Neuronal stem cell (in vitro differentiated cells): ENCODE measurements around the gene UBE3B.

Source experiments
- DNase-seq: peaks from one replicate; pipeline ENCODE4 v3.0.0-alpha.2; 2013; ENCODE audit warnings: low spot score
- H2AFZ ChIP-seq: one replicate; pipeline ENCODE4 v1.6.1; 2013; ENCODE audit warnings: mild to moderate bottlenecking, low read length, inconsistent platforms
- H2AK5ac ChIP-seq: 2 replicates; pipeline ENCODE4 v1.6.1; 2013; ENCODE audit warnings: low read depth, mild to moderate bottlenecking, inconsistent platforms, low read length, moderate library complexity, mixed read lengths
- H2BK120ac ChIP-seq: 2 replicates; pipeline ENCODE4 v1.6.1; 2013; ENCODE audit warnings: low read depth, mild to moderate bottlenecking, inconsistent platforms, low read length, moderate library complexity, mixed read lengths
- H2BK12ac ChIP-seq: one replicate; pipeline ENCODE4 v1.6.1; 2013; ENCODE audit warnings: low read length, inconsistent platforms
- H2BK15ac ChIP-seq: 2 replicates; pipeline ENCODE4 v1.6.1; 2013; ENCODE audit warnings: mild to moderate bottlenecking, low read length, inconsistent platforms, mixed read lengths
- H2BK5ac ChIP-seq: one replicate; pipeline ENCODE4 v1.6.1; 2013; ENCODE audit warnings: inconsistent platforms, mild to moderate bottlenecking, low read length, moderate library complexity
- H3K14ac ChIP-seq: one replicate; pipeline ENCODE4 v1.6.1; 2013; ENCODE audit warnings: low read length, inconsistent platforms
- H3K18ac ChIP-seq: 2 replicates; pipeline ENCODE4 v1.6.1; 2013; ENCODE audit warnings: low read length, inconsistent platforms
- H3K23ac ChIP-seq: 2 replicates; pipeline ENCODE4 v1.6.1; 2013; ENCODE audit warnings: low read depth, mild to moderate bottlenecking, mixed read lengths, low read length, inconsistent platforms; ENCODE audit not compliant: poor library complexity
- H3K27ac ChIP-seq: replicated peaks from 3 replicates; pipeline ENCODE4 v1.5.1; 2013; ENCODE audit warnings: low read length, inconsistent platforms
- H3K27me3 ChIP-seq, 3 experiments: 2 replicates each; pipeline ENCODE4 v1.6.1; 2013; ENCODE audit warnings: low read length in 3 of 3, mild to moderate bottlenecking in 2 of 3, inconsistent platforms in 1 of 3, low read depth in 1 of 3, mixed read lengths in 1 of 3, moderate library complexity in 1 of 3; ENCODE audit not compliant: control insufficient read depth in 3 of 3, insufficient read depth in 3 of 3
- H3K36me3 ChIP-seq, 2 donors: replicated peaks in 1 of 2; 2 replicates each; pipeline ENCODE4 v1.6.1; 2013; ENCODE audit warnings: low read length in 2 of 2; ENCODE audit not compliant: control insufficient read depth in 2 of 2, insufficient read depth in 2 of 2
- H3K4ac ChIP-seq: 2 replicates; pipeline ENCODE4 v1.6.1; 2013; ENCODE audit warnings: inconsistent platforms, mild to moderate bottlenecking, low read length, moderate library complexity
- H3K4me1 ChIP-seq, 2 donors: 1 replicate in 1 of 2; 2 replicates in 1 of 2; pipeline ENCODE4 v1.6.1; 2013; ENCODE audit warnings: low read length in 2 of 2, low read depth in 1 of 2; ENCODE audit not compliant: control insufficient read depth in 2 of 2, insufficient read depth in 1 of 2
- H3K4me2 ChIP-seq: one replicate; pipeline ENCODE4 v1.6.1; 2013; ENCODE audit warnings: mild to moderate bottlenecking, low read length, inconsistent platforms; ENCODE audit not compliant: insufficient read depth, poor library complexity, severe bottlenecking
- H3K4me3 ChIP-seq, 2 donors: 2 replicates each; pipeline ENCODE4 v1.5.1; 2013; ENCODE audit warnings: low read length in 2 of 2, mild to moderate bottlenecking in 2 of 2, inconsistent platforms in 1 of 2, moderate library complexity in 1 of 2
- H3K79me1 ChIP-seq: one replicate; pipeline ENCODE4 v1.6.1; 2013; ENCODE audit warnings: low read depth, mild to moderate bottlenecking, inconsistent platforms, low read length, moderate library complexity
- H3K9ac ChIP-seq: one replicate; pipeline ENCODE4 v1.6.1; 2013; ENCODE audit warnings: mild to moderate bottlenecking, low read depth, low read length, inconsistent platforms; ENCODE audit not compliant: poor library complexity
- H3K9me3 ChIP-seq, 2 donors: replicated peaks in 1 of 2; 2 replicates each; pipeline versions ENCODE3 to v1.6.1; 2013; ENCODE audit warnings: low read length in 2 of 2, mild to moderate bottlenecking in 2 of 2, inconsistent platforms in 1 of 2, low read depth in 1 of 2, mixed read lengths in 1 of 2, moderate library complexity in 1 of 2; ENCODE audit not compliant: control insufficient read depth in 2 of 2, insufficient read depth in 1 of 2
- H4K8ac ChIP-seq: one replicate; pipeline ENCODE4 v1.6.1; 2013; ENCODE audit warnings: low read depth, mild to moderate bottlenecking, inconsistent platforms, low read length, moderate library complexity
- H4K91ac ChIP-seq: one replicate; pipeline ENCODE4 v1.6.1; 2013; ENCODE audit warnings: low read length, low read depth, mild to moderate bottlenecking, inconsistent platforms; ENCODE audit not compliant: poor library complexity
- WGBS, 2 donors: extraction: QIAGEN DNeasy Blood & Tissue Kit; methylation state at CpG; one replicate each; pipeline ENCODE4 v1.1.7; 2013; ENCODE audit warnings: missing lambda C conversion rate in 2 of 2, mixed read lengths in 1 of 2; ENCODE audit not compliant: insufficient read length in 2 of 2, insufficient replicate concordance in 1 of 2; ENCODE audit errors: extremely low coverage in 2 of 2; 5-methylcytosine and 5-hydroxymethylcytosine counted together

Gene UBE3B

DNA sequence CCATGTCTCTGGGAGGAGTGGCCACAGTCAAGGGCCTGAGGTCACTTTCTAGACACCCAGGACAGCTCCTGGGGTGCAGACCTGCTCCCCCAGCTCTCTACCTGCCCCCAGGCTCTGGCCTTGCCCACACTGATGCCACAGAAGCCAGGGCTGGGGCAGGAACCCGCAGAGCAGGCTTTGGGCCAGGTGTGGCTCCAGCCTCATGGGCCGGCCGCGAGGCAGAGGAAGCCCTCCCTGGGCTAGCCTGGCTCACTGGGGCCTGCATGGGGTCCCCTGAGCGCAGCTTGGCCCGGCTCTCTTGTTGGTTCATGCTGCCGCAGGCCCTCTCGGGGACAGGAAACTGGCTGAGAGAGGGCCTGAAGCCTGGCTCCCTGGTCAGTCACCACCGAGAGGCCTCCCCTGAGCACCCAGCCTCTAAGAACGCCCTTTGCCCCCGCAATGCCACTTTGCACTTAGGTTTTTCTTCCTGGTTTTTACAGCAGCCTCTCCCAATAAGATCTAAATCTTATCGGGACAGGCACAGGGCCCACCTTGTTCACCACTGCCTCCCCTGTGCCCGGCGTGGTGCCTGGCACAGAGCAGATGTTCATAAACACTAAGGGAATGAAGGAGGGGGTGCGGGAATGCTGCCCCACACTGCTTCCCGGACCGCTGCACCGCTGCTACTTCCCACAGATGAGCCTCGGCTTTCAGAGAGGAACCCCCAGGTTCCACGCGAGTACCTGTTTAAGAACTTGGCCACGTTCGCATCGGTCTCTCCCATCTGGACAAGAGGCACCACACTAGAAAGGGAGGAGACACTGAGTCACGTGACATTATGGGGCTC is 81.2 kb downstream of the UBE3B start:
- H3K36me3 ChIP-seq = peaks cover 21 to 77% of the 10 kb centered on the region in 2 donors
- no peaks in the 10 kb centered on the region for H3K27me3 ChIP-seq
- peak overlapping the region; percentile 75 for H2BK12ac ChIP-seq
- H4K8ac ChIP-seq = no peak overlapping the region
- H3K9ac ChIP-seq = peak overlapping the region; percentile 12
- H3K23ac ChIP-seq = peak overlapping the region; percentile 11
- H3K4me1 ChIP-seq = peaks cover 0 to 14% of the 10 kb centered on the region in 2 donors
- H2BK15ac ChIP-seq = no peak overlapping the region
- no peak overlapping the region for H2AFZ ChIP-seq
- peak overlapping the region; percentile 66 for H3K18ac ChIP-seq
- no peak overlapping the region for H3K4ac ChIP-seq
- H2AK5ac ChIP-seq = no peak overlapping the region
- no peak overlapping the region for H3K27ac ChIP-seq
- DNase-seq = no peak
- H3K79me1 ChIP-seq = no peaks in the 10 kb centered on the region
- no peak overlapping the region for H2BK5ac ChIP-seq
- H3K4me3 ChIP-seq = no peak overlapping the region
- H2BK120ac ChIP-seq = no peak overlapping the region
- no peak overlapping the region for H3K14ac ChIP-seq
- WGBS, 2 donors = no CpG with 5 or more reads among the region's 25 CpGs
- no peak overlapping the region for H3K4me2 ChIP-seq
- peaks cover 0 to 3% of the 10 kb centered on the region in 2 donors for H3K9me3 ChIP-seq
- H4K91ac ChIP-seq = no peak overlapping the region

DNA sequence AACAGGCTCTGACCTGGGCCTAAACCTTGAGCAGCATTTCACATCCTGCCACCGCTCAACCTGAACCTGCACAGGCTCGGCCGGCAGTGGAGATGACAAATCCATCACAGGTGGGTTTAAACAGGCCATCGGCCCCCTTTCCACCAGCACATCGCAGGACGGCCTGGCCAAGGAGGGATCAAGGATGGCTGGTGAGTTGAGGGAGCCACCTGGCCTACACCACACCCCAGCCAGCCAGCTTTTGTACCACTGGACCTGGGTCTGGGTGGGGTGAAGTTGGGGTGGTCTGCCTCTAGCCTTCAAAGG is 81.7 kb downstream of the UBE3B start:
- Histone ChIP-seq H3K4me1 (peaks cover 0 to 9% of the 10 kb centered on the region in 2 donors), H2AFZ (no peak overlapping the region), H4K91ac (no peak overlapping the region), H3K14ac (no peak overlapping the region), H3K4ac (peak overlapping the region; percentile 17), H2BK5ac (no peak overlapping the region), H3K18ac (no peak overlapping the region), H4K8ac (no peak overlapping the region), H2BK120ac (no peak overlapping the region), H2AK5ac (no peak overlapping the region), H3K4me3 (no peak overlapping the region), H3K4me2 (no peak overlapping the region), H2BK12ac (peak overlapping the region; percentile 75), H3K79me1 (no peaks in the 10 kb centered on the region), H3K9ac (peak overlapping the region; percentile 13), H3K27ac (no peak overlapping the region), H3K23ac (no peak overlapping the region), H3K27me3 (no peaks in the 10 kb centered on the region), H2BK15ac (no peak overlapping the region), H3K9me3 (peaks cover 0 to 3% of the 10 kb centered on the region in 2 donors), H3K36me3 (peaks cover 24 to 83% of the 10 kb centered on the region in 2 donors)
- no CpG with 5 or more reads among the region's 6 CpGs for WGBS, 2 donors
- DNase-seq = no peak

DNA sequence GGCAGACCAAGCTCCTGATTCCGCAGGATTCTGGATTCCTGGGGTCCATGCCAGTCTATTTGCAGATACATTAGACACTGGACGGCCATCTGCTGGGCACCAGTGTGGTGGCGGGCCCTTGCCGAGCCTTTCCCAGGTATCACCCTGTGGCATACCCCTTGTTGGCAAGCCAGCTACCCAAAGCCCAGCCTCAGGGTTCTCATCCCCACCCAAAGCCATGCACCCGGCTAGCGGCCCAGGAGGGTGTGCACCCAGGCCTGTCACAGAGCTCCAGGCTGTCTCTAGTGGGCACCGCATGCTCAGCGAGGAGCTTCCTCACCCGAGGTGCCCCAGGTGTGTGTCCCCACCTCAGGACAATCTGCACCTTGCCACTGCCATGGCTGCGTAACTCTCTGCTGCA is 82.2 kb downstream of the UBE3B start:
- H3K4me3 ChIP-seq = no peak overlapping the region
- H2BK15ac ChIP-seq = no peak overlapping the region
- H3K27ac ChIP-seq = no peak overlapping the region
- no CpG with 5 or more reads among the region's 10 CpGs for WGBS, 2 donors
- H3K18ac ChIP-seq = no peak overlapping the region
- H2AK5ac ChIP-seq = no peak overlapping the region
- no peak overlapping the region for H3K4me2 ChIP-seq
- H4K91ac ChIP-seq = no peak overlapping the region
- no peak overlapping the region for H3K4ac ChIP-seq
- H3K36me3 ChIP-seq = peaks cover 25 to 87% of the 10 kb centered on the region in 2 donors
- no peak overlapping the region for H4K8ac ChIP-seq
- H3K14ac ChIP-seq = no peak overlapping the region
- peaks cover 0 to 3% of the 10 kb centered on the region in 2 donors for H3K9me3 ChIP-seq
- H3K27me3 ChIP-seq = no peaks in the 10 kb centered on the region
- no peak overlapping the region for H3K23ac ChIP-seq
- H3K4me1 ChIP-seq = peaks cover 0 to 8% of the 10 kb centered on the region in 2 donors
- no peak overlapping the region for H2BK120ac ChIP-seq
- H3K9ac ChIP-seq = no peak overlapping the region
- no peak for DNase-seq
- H2AFZ ChIP-seq = no peak overlapping the region
- H2BK5ac ChIP-seq = no peak overlapping the region
- no peaks in the 10 kb centered on the region for H3K79me1 ChIP-seq
- no peak overlapping the region for H2BK12ac ChIP-seq

DNA sequence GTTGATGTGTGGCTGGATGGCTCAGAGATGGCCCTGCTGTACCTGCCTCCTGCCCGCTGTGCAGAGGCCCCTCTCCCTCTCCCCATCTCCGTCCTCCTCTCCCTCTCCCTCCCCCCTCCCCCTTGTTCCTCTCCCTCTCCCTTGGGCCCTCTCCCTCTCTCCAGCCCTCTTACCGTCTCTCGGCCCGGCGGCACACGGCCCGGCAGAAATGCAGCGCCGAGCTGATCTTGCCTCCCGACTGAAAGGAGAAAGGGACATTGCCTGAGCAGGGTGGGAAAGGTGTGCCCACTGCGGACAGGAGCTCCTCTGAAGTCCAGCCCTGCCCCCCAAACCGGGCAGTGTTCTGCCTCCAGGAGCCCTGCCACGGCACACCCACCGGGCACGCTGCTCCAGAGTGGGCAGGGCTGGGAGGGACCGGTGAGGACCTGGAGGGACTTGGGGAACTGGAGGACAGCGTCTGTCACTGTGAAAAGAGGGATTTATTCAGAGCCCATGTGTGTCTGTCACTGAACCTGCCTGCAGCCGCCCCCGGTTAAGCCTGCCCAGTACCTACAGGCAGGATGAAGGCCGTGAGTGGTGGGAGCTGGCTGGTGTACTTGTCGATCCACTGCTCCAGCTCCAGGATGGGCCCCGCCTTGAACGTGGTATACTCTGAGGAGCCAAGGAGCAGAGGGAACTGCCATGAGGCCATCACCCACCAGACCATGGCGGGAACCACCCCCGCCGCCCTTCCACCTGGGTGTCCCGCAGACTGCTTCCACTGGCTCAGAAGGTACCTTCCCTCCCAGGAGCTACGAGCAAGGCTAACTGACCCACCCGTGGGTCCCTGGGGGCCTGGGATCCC is 83.7 kb downstream of the UBE3B start:
- H4K91ac ChIP-seq = no peak overlapping the region
- WGBS, 2 donors = no CpG with 5 or more reads among the region's 30 CpGs
- H3K4me2 ChIP-seq = no peak overlapping the region
- H3K14ac ChIP-seq = no peak overlapping the region
- peak overlapping the region; percentile 35 for H3K23ac ChIP-seq
- no peak overlapping the region for H2BK5ac ChIP-seq
- no peak overlapping the region for H2BK120ac ChIP-seq
- H2BK15ac ChIP-seq = no peak overlapping the region
- H2AK5ac ChIP-seq = peak overlapping the region; percentile 60
- H2AFZ ChIP-seq = no peak overlapping the region
- peak overlapping the region; percentile 74 for H3K18ac ChIP-seq
- H3K9me3 ChIP-seq = peaks cover 0 to 3% of the 10 kb centered on the region in 2 donors
- H3K36me3 ChIP-seq = peaks cover 35 to 99% of the 10 kb centered on the region in 2 donors
- no peak for DNase-seq
- H3K27ac ChIP-seq = no peak overlapping the region
- peak overlapping the region; percentile 78 for H2BK12ac ChIP-seq
- H3K4ac ChIP-seq = peak overlapping the region; percentile 41
- no peak overlapping the region for H4K8ac ChIP-seq
- H3K79me1 ChIP-seq = no peaks in the 10 kb centered on the region
- H3K4me3 ChIP-seq = no peak overlapping the region
- H3K9ac ChIP-seq = no peak overlapping the region
- H3K27me3 ChIP-seq = no peaks in the 10 kb centered on the region
- H3K4me1 ChIP-seq = peaks cover 0 to 4% of the 10 kb centered on the region in 2 donors
